OCI-M2 (cell line): Measurements from ENCODE around the gene TOLLIP.

Experiments used
- DNase-seq: peaks from one replicate; lab custom pipeline; 2025; ENCODE audit not compliant: unreplicated experiment; lab: John Stamatoyannopoulos, UW

The TOLLIP gene

GRCh38 chr11:1299621-1300020 is 9.8 kb downstream of the TOLLIP start:
- no peak for DNase-seq

DNA sequence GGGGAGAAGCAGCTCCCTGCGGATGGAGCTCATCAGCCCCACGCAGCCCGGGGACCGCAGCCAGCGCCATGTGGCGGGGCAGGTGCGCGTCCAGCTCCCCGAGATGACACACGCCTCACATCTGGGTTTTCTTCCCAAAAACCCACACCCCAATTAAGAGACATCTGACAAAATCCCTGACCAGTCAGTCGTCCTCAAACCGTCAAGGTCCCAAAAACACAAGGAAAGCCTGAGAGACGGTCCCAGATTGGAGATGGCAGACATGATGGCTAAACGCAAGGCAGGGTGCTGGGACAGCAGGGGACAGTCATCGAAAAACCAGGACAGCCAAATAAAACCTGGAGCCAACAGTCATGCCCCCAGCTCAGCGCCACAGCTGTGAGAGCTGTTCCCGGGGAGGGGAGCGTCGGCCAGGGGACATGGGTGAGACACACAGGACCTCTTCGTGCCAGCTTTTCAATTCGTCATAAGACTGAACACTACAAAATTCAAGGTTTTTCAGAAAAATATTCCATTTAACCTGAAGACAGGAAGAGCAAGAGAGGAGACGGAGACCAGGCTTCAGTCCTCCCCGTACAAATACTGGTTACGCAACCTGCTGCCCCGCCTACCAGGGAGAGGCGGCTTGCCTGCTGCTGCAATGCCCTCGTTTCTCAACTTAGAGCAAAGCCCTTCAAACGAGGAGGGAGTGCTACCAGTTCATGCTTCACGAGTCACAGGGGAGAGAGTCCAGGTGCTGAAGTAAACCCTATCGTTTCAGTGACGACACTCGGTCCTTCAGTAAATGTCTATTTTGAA is 10.5 kb downstream of the TOLLIP start:
- DNase-seq = no peak

GRCh38 chr11:1297576-1298473 is 11.6 kb downstream of the TOLLIP start:
- no peak for DNase-seq

DNA sequence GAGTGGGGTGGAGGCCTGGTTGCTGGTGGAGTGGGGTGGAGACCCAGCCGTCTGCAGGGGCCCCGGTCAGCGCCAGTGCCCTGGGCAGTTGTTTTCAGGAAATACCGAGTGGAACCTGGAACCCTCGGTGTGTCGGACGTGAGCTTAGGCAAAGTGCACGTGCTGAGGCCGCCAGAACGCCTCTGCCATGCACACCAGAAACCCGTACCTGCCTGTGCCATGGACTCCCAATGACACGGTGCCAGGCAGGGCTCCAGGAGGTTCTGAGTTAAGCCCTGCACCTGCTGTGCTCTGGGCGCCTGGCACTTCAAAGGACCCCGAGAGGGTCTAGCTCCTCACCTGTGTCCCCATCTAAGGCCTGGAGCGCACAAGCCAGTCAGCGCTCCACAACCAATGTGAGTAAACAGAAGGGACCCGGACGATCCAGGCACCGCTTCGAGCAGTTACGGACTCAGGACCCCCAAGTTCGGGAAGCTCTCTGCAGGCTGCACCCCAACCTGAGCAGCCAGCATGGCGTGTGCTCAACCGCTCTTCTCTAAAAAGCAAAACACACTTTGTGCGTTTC is 12.3 kb downstream of the TOLLIP start:
- no peak for DNase-seq

DNA sequence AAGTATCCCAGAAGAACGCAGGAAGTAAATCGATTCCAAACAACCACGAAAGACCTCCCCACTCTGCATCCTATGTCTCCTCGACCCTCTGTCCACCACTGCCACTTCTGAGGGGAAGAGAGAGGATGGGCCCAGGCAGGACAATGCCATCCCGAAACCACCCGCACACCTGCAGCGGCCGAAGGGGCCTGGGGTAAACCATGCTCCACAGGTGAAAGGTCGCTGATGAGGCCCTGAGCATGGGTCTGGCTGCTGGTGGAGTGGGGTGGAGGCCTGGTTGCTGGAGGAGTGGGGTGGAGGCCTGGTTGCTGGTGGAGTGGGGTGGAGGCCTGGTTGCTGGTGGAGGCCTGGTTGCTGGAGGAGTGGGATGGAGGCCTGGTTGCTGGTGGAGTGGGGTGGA is 13.1 kb downstream of the TOLLIP start:
- DNase-seq = no peak

DNA sequence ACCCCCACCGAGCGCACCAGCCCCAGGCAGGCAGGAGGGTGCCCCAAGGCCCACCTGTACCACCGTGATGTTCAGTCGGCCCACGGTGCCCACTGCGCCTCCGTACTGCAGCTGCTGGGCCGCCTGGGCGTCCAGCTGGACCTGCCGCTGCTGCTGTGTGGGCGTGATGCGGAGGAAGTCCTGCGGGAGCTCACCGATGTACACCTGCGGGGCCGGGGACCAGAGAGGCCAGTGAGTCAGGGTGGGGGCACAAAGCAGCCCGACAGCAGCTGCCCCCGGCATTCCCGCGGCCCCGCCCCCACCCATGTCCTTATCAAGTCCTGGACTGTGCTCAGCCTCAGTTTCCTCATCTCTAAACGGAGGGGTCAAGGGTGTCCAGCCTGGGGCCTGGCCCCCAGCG is 13.8 kb downstream of the TOLLIP start:
- no peak for DNase-seq

- DNase-seq = no peak
These were observed 14.3 kb downstream of the TOLLIP start for GRCh38 chr11:1295086-1295485.

DNA sequence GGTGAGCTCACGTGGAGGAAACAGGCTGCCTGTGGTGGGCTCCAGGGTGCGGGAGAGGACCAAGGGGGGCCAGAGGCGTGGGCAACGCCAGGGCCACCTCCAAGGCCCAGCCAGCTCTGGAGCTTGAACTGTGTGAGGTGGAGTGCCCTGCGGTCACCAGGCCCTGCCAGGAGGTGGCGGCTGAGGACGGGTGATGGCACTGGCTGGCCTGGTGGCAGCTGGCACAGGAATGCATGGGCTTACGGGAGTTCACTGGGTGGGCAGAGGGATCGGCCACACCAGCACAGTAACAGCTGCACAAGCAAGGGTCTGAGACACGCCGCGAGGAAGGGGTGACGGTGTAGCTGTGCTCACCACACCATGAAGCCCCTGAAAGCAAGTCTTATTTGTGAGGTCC is 15.8 kb downstream of the TOLLIP start:
- no peak for DNase-seq

- no peak for DNase-seq
These were observed 16.5 kb downstream of the TOLLIP start for GRCh38 chr11:1292644-1293618.

GRCh38 chr11:1292018-1292643 is 17.3 kb downstream of the TOLLIP start:
- no peak for DNase-seq

DNA sequence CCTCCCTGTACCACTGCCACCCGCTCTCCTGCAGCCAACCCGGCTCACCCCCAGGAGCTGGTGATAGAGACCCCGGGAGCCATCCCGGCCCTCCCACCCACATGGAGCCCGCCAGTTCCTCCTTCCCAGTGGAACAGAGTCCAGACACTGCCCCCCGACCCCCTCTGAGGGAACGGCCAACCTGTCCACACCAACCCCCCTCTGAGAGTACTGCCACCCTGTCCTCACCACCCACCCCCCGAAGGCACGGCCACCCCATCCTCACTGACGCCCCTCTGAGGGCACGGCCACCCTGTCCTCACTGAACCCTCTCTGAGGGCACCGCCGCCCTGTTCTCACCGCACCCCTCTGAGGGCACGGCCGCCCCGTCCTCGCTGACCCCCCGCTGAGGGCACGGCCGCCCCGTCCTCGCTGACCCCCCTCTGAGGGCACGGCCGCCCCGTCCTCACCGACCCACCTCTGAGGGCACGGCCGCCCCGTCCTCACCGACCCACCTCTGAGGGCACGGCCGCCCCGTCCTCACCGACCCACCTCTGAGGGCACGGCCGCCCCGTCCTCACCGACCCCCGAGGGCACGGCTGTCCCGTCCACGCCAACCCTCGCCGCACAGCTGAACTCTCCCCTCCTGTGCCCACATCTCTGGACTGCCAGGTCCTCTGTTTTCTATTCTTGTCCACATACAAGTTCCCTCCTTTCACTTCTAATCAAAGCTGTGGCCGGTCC is 18.0 kb downstream of the TOLLIP start:
- DNase-seq = no peak

- DNase-seq = no peak
These were observed 19.1 kb downstream of the TOLLIP start for GRCh38 chr11:1290052-1291040.

GRCh38 chr11:1289211-1289935 is 20.1 kb downstream of the TOLLIP start:
- DNase-seq = no peak

GRCh38 chr11:1288426-1289151 is 20.8 kb downstream of the TOLLIP start:
- no peak for DNase-seq

GRCh38 chr11:1287928-1288327 is 21.5 kb downstream of the TOLLIP start:
- DNase-seq = no peak

- no peak for DNase-seq
These were observed 23.6 kb downstream of the TOLLIP start for GRCh38 chr11:1285876-1286275.

- DNase-seq = no peak
These were observed 24.1 kb downstream of the TOLLIP start for GRCh38 chr11:1285316-1285744.
